Activated naive CD4-positive, alpha-beta T cell treated with anti-CD3 and anti-CD28 coated beads, Interleukin-2, amount 10 ng/mL, durations not matched to agents 7 days and 5 days (primary cell): ENCODE results near the gene IPPK.

Experiments
- CTCF ChIA-PET: fragments of 350-600 bp; sonication (Branson Sonifier 250); formaldehyde crosslinking; loops from one replicate; lab custom pipeline; 2021; ENCODE audit warnings: antibody characterized with exemption; lab: Charles Lee
- DNase-seq: peaks from one replicate; pipeline ENCODE4 v3.0.0-alpha.2; 2020
- H3K27ac Mint-ChIP-seq: one replicate; pipeline ENCODE4 v1.8.0; 2021; ENCODE audit warnings: mild to moderate bottlenecking, moderate library complexity, mixed read lengths
- H3K27me3 Mint-ChIP-seq: one replicate; pipeline ENCODE4 v1.8.0; 2021; ENCODE audit warnings: mild to moderate bottlenecking, mixed read lengths
- H3K36me3 Mint-ChIP-seq: one replicate; pipeline ENCODE4 v1.8.0; 2021; ENCODE audit warnings: mixed read lengths
- H3K4me1 Mint-ChIP-seq: one replicate; pipeline ENCODE4 v1.8.0; 2021; ENCODE audit warnings: mixed read lengths
- H3K4me3 Mint-ChIP-seq: one replicate; pipeline ENCODE4 v1.8.0; 2021; ENCODE audit warnings: mild to moderate bottlenecking, moderate library complexity, mixed read lengths
- H3K9me3 Mint-ChIP-seq: one replicate; pipeline ENCODE4 v1.8.0; 2021; ENCODE audit warnings: mixed read lengths

IPPK gene

GRCh38 chr9:92614763-92615461, 55.0 kb downstream of the IPPK start:
- no peak overlapping the region for H3K27ac Mint-ChIP-seq

GRCh38 chr9:92614123-92614510, 55.8 kb downstream of the IPPK start:
- Mint-ChIP-seq H3K9me3 (no peaks in the 10 kb centered on the region), H3K27me3 (no peaks in the 10 kb centered on the region), H3K4me3 (no peak overlapping the region), H3K36me3 (peaks cover 28% of the 10 kb centered on the region), H3K27ac (no peak overlapping the region), H3K4me1 (no peaks in the 10 kb centered on the region)
- DNase-seq = no peak
- CTCF ChIA-PET = no interaction called here

More at GRCh38 chr9:92614763-92615461, 55.0 kb downstream of the IPPK start:
- Mint-ChIP-seq H3K4me3 (no peak overlapping the region), H3K27me3 (no peaks in the 10 kb centered on the region), H3K9me3 (no peaks in the 10 kb centered on the region), H3K36me3 (peaks cover 28% of the 10 kb centered on the region), H3K4me1 (no peaks in the 10 kb centered on the region)
- DNase-seq = no peak
- CTCF ChIA-PET = no interaction called here

DNA sequence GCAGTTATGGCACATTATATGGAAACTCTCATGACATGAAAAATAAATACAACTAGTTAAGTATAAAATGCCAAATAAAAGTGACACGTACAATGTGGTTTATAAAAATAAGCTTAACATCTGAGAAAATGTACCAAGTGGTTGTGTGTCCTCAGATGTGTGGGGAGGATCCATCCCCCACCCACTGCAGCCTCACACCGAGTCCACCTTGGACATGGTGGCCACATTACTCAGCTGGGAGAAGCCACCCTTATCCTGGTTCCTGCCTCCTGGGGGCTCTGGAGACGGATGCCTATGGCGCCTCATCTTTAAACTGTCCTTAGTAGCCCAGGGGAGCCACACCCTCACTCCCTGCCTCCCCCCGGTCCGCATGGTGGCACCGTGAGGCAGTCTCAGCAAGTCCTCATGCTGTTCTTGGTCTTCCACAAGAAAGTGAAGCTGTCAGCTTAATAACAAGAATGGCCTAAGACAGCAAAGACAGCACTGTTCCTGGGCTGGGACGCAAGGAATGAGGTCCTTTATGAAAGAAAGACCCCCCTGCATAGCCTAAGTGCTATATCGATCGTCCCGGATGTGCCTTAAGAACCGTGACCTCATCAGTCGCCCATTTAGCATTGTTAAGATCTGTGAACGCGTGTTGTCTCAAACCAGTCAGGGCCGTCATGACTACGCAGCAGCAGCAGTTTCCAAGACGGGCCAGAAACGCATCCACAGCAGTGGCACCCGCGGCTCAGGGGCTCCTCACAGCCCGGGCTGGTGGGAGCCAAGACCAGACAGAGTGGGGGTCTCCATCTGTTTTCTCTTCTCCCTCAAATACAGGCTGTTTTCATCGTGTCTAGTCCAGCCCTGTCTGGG, 56.4 kb downstream of the IPPK start:
- peaks cover 27% of the 10 kb centered on the region for H3K36me3 Mint-ChIP-seq
- DNase-seq = no peak
- H3K4me1 Mint-ChIP-seq = no peaks in the 10 kb centered on the region
- no peak overlapping the region for H3K4me3 Mint-ChIP-seq
- no peaks in the 10 kb centered on the region for H3K27me3 Mint-ChIP-seq
- no peaks in the 10 kb centered on the region for H3K9me3 Mint-ChIP-seq
- H3K27ac Mint-ChIP-seq = no peak overlapping the region
- CTCF ChIA-PET = interaction anchor here (1.4 kb wide), 1 partner anchor 473 kb away, joined by 3 read pairs; no protein-coding TSS in a partner anchor

GRCh38 chr9:92612816-92613215, 57.1 kb downstream of the IPPK start:
- Mint-ChIP-seq H3K4me1 (no peaks in the 10 kb centered on the region), H3K9me3 (no peaks in the 10 kb centered on the region), H3K27me3 (no peaks in the 10 kb centered on the region), H3K36me3 (peaks cover 27% of the 10 kb centered on the region), H3K4me3 (no peak overlapping the region), H3K27ac (no peak overlapping the region)
- CTCF ChIA-PET = interaction anchor here (1.4 kb wide), 1 partner anchor 472 kb away, joined by 3 read pairs; no protein-coding TSS in a partner anchor
- no peak for DNase-seq

DNA sequence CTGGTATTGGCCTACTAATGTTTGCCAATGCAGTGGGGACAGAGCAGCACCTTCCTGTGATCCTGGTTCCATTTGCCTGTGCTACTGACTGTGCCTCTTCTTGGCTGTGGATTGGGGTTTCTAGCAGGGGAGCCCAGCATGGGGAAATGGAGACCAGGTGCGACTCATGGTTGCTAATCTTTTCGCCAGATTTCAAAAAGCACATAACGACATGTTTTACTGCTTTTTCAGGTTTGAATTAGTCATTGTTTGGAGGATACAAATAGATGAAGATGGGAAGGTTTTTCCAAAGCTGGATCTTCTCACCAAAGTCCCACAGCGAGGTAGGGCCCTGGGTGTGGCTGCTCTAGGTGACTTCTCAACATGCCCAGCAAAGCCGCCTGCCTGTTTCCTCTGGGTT, 57.6 kb downstream of the IPPK start:
- Mint-ChIP-seq H3K36me3 (peaks cover 23% of the 10 kb centered on the region), H3K27me3 (no peaks in the 10 kb centered on the region), H3K9me3 (no peaks in the 10 kb centered on the region), H3K4me1 (no peaks in the 10 kb centered on the region), H3K27ac (no peak overlapping the region), H3K4me3 (no peak overlapping the region)
- CTCF ChIA-PET = interaction anchor here (1.4 kb wide), 1 partner anchor 472 kb away, joined by 3 read pairs; no protein-coding TSS in a partner anchor
- DNase-seq = no peak

DNA sequence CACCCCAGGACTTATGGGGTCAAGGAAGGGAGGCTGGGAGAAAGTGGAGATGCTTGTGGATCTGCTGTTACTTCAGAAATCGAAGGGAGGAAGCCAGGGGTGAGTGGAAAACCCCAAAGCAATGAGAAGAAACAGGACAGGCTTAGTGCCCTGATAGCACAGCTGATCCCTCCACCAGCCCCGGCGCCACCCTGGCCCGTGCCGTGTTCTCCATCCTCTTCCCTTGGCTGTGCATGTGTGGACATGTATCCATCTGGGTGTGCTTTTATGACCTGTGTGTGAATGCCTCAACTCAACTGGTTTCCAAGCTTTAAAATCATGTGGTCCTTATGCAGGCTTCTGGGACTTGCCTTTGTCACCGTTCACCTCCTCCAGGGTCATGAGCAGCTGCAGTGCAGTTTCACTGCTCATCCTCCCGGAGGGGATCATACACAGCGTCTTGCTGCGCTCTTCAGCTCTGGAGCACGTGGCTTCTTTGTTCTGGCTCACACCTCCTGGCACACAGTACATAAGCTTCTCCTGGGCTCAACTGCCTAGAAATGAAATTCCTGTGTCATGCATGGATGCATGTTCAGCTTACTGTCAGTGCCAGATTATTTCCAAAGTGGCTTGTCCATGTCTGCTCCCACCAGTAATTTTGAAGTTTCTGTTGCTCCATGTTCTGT, 58.2 kb downstream of the IPPK start:
- DNase-seq = no peak
- no peaks in the 10 kb centered on the region for H3K9me3 Mint-ChIP-seq
- peaks cover 23% of the 10 kb centered on the region for H3K36me3 Mint-ChIP-seq
- H3K27ac Mint-ChIP-seq = no peak overlapping the region
- H3K4me3 Mint-ChIP-seq = no peak overlapping the region
- CTCF ChIA-PET = interaction anchor here (1.4 kb wide), 1 partner anchor 471 kb away, joined by 3 read pairs; no protein-coding TSS in a partner anchor
- H3K27me3 Mint-ChIP-seq = no peaks in the 10 kb centered on the region
- no peaks in the 10 kb centered on the region for H3K4me1 Mint-ChIP-seq

DNA sequence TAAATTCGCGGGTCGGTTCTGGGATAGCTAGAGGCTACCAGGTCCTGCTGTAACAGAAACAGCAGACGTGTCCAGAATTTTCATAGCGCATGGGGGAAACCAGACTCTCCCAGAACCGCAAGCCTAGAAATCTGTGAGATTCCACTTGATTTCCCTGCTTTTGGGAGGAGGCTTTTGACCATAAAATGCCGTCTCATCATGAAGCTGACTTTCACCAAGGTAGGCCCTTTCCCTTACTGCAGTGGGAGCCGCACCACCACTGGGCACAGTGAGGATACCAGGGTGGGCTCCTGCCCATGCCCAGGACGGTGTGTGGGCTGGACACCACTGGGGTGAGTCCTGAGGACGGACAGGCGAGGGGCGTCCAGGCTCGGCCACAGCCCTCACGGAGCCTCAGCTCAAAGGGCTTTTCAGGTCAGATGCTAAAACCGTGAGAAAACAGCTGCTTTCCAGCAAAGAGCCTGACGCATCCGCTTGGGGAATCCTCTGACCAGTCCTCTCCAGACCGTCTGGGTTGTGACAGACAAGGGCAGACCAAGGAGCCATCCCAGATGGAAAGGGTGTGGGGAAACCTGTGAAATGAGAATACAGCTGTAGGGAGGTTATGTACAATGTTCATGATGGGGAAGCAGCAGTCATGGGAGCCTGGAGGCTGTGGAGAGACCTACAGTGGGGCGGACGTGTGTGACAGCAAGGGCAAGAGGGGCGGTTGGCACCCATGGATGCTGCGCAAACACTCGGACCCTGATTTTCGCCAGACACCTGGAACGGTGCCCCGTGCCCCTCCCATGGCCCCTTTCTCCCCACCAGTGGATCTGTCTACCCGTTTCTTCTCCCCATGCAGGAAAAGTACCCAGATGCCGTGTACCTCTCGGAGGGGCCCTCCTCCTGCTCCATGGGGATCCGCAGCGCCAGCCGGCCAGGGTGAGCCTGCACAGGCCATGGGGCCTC, 59.2 kb downstream of the IPPK start:
- CTCF ChIA-PET = no interaction called here
- Mint-ChIP-seq H3K4me1 (no peaks in the 10 kb centered on the region), H3K27ac (no peak overlapping the region), H3K9me3 (no peaks in the 10 kb centered on the region), H3K4me3 (no peak overlapping the region), H3K27me3 (no peaks in the 10 kb centered on the region), H3K36me3 (peaks cover 23% of the 10 kb centered on the region)
- no peak for DNase-seq

GRCh38 chr9:92608909-92609445, 61.0 kb downstream of the IPPK start:
- no peaks in the 10 kb centered on the region for H3K27me3 Mint-ChIP-seq
- CTCF ChIA-PET = no interaction called here
- DNase-seq = no peak
- no peak overlapping the region for H3K4me3 Mint-ChIP-seq
- no peaks in the 10 kb centered on the region for H3K4me1 Mint-ChIP-seq
- peaks cover 6% of the 10 kb centered on the region for H3K9me3 Mint-ChIP-seq
- H3K36me3 Mint-ChIP-seq = peaks cover 18% of the 10 kb centered on the region
- H3K27ac Mint-ChIP-seq = no peak overlapping the region

DNA sequence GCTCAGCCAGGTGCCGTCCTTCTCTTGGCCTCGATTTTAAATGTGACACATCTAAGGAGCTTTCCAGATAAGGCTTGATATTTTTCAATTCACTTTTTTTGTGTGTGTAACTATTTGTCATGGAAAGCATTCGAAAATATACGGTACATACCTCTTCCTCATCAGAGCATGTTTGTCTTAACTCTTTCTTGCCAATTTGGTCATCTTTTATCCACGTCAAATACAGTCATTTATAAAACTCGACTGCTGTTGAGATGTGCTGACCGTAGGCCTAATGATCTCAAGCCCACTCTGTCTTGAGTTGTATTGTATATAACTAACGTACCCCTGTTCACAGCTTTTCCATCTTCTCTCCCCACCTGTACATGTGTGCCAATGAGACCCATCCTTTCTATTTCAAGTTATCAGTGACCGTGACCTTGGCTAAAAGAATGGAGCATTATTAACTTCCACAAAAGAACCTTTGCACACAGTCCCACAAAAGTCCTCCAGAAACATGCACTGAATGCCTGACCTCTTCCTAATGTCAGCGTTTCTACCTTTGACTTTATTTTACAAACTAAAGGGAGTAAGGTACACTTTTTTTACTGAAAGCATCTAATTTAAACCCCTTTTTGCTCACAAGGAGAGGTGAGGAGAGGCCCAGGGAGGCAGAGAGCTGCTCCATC, 61.6 kb downstream of the IPPK start:
- Mint-ChIP-seq H3K4me3 (no peak overlapping the region), H3K4me1 (no peaks in the 10 kb centered on the region), H3K9me3 (peaks cover 12% of the 10 kb centered on the region), H3K36me3 (peaks cover 17% of the 10 kb centered on the region), H3K27me3 (no peaks in the 10 kb centered on the region), H3K27ac (no peak overlapping the region)
- CTCF ChIA-PET = no interaction called here
- no peak for DNase-seq

GRCh38 chr9:92607773-92608172, 62.2 kb downstream of the IPPK start:
- DNase-seq = no peak
- H3K27me3 Mint-ChIP-seq = no peaks in the 10 kb centered on the region
- H3K36me3 Mint-ChIP-seq = peaks cover 17% of the 10 kb centered on the region
- H3K27ac Mint-ChIP-seq = no peak overlapping the region
- no peaks in the 10 kb centered on the region for H3K4me1 Mint-ChIP-seq
- no peak overlapping the region for H3K4me3 Mint-ChIP-seq
- peaks cover 15% of the 10 kb centered on the region for H3K9me3 Mint-ChIP-seq
- CTCF ChIA-PET = no interaction called here

GRCh38 chr9:92607088-92607487, 62.8 kb downstream of the IPPK start:
- Mint-ChIP-seq H3K36me3 (peaks cover 14% of the 10 kb centered on the region), H3K27me3 (no peaks in the 10 kb centered on the region), H3K27ac (no peak overlapping the region), H3K9me3 (peaks cover 15% of the 10 kb centered on the region), H3K4me3 (no peak overlapping the region), H3K4me1 (no peaks in the 10 kb centered on the region)
- no peak for DNase-seq
- CTCF ChIA-PET = no interaction called here

GRCh38 chr9:92605224-92605623, 64.7 kb downstream of the IPPK start:
- H3K36me3 Mint-ChIP-seq = peaks cover 10% of the 10 kb centered on the region
- CTCF ChIA-PET = interaction anchor here (1.0 kb wide), 1 partner anchor 465 kb away, joined by 3 read pairs; no protein-coding TSS in a partner anchor
- H3K27ac Mint-ChIP-seq = no peak overlapping the region
- H3K4me3 Mint-ChIP-seq = no peak overlapping the region
- no peaks in the 10 kb centered on the region for H3K27me3 Mint-ChIP-seq
- DNase-seq = no peak
- H3K9me3 Mint-ChIP-seq = peaks cover 15% of the 10 kb centered on the region
- H3K4me1 Mint-ChIP-seq = no peaks in the 10 kb centered on the region

GRCh38 chr9:92603990-92604389, 65.9 kb downstream of the IPPK start:
- DNase-seq = no peak
- Mint-ChIP-seq H3K27ac (no peak overlapping the region), H3K4me3 (no peak overlapping the region), H3K36me3 (peaks cover 10% of the 10 kb centered on the region), H3K9me3 (peaks cover 15% of the 10 kb centered on the region), H3K27me3 (no peaks in the 10 kb centered on the region), H3K4me1 (no peaks in the 10 kb centered on the region)
- CTCF ChIA-PET = no interaction called here
